ENCODE results near the gene PTMS. TPM values are rescaled to one million over a fixed set of nuclear protein-coding genes. Genes with fewer than 3 reads are reported as not detected.

PTMS gene
- total and polyA plus RNA-seq, 2 of the 13 experiments (the other 11 are each of a cell fraction or from before 2014, with no cell fraction given) = 40.5 to 82.4 TPM

DNA sequence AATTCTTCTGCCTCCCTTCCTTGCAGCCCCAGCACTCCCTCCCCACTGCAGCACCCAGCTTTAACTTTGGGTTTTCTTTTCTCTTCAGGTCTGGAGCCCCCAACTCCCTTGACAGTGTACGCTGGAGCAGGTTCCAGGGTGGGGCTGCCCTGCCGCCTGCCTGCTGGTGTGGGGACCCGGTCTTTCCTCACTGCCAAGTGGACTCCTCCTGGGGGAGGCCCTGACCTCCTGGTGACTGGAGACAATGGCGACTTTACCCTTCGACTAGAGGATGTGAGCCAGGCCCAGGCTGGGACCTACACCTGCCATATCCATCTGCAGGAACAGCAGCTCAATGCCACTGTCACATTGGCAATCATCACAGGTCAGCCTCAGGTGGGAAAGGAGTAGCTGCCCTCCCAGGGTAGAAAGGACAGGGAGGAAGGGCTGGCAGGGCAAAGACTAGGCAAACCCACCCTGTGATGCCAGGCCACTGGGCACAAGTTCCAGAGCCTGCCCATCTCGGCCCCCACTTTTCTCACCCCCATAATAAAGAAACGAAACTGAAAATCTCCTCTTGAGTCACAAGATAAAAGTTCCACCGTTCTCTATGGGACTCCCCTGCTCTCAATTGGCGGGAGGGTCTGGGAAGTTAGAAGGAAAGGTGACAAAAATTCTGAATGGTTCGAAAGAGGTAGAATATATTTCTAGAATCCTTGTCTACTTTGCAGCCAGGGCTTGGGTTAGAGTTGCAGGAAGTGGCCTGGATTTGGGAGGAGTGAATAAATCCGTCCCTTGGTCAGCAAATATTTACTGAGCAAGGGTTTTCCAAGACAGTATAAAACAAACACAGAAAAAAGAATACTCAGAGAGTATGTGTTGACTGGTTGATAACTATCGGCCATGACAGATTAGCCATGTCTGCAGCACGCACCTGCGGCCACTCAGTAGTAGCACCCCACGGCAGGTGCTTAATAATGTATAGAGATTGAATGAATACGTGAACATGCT lies 9.3 kb downstream of the PTMS start (continued):
- TF ChIP-seq ARID4A (CRISPR knock-in tag; IDR thresholded peaks at IDR 0.05; ENCODE audit: borderline replicate concordance) (peak; percentile 38; the same call in 1 of the 2 replicates), ETV5 (CRISPR knock-in tag; IDR thresholded peaks at IDR 0.05; ENCODE audit: borderline replicate concordance) (peak; percentile 92; the same call in 1 of the 2 replicates), ARNT (IDR thresholded peaks at IDR 0.05) (no peak), ZNF775 (CRISPR knock-in tag; IDR thresholded peaks at IDR 0.05; ENCODE audit: borderline replicate concordance) (no peak), ZNF800 (CRISPR knock-in tag; IDR thresholded peaks at IDR 0.05) (peak; percentile 62; the same call in 1 of the 2 replicates), PAF1 (CRISPR knock-in tag; IDR thresholded peaks at IDR 0.05) (no peak), NFIC (IDR thresholded peaks at IDR 0.05; ENCODE audit: low read length) (peak; percentile 74; the same call in 1 of the 2 replicates), HOXA5 (CRISPR knock-in tag; IDR thresholded peaks at IDR 0.05) (peak; percentile 53; the same call in 1 of the 2 replicates), FOXP1 (IDR thresholded peaks at IDR 0.05) (no peak), FOXP1 (CRISPR knock-in tag; IDR thresholded peaks at IDR 0.05) (peak; percentile 73), NCOA2 (CRISPR knock-in tag; IDR thresholded peaks at IDR 0.05) (peak; percentile 87), RCOR2 (CRISPR knock-in tag; IDR thresholded peaks at IDR 0.05) (peak; percentile 76), SP5 (CRISPR knock-in tag; IDR thresholded peaks at IDR 0.05; ENCODE audit: borderline replicate concordance, low read depth) (peak; percentile 98), TCF12 (IDR thresholded peaks at IDR 0.05) (no peak), TCF12 (CRISPR knock-in tag; IDR thresholded peaks at IDR 0.05) (peak; percentile 61; the same call in 1 of the 2 replicates), ZBTB44 (CRISPR knock-in tag; IDR thresholded peaks at IDR 0.05) (no peak), ZNF331 (CRISPR knock-in tag; IDR thresholded peaks at IDR 0.05) (peak; percentile 57; the same call in 1 of the 2 replicates), ZNF615 (CRISPR knock-in tag; IDR thresholded peaks at IDR 0.05; ENCODE audit: borderline replicate concordance) (no peak), ZNF205 (CRISPR knock-in tag; IDR thresholded peaks at IDR 0.05) (peak; percentile 75; the same call in 1 of the 2 replicates), SNAPC2 (CRISPR knock-in tag; IDR thresholded peaks at IDR 0.05) (no peak)
- TF ChIP-seq, protein P1, sequence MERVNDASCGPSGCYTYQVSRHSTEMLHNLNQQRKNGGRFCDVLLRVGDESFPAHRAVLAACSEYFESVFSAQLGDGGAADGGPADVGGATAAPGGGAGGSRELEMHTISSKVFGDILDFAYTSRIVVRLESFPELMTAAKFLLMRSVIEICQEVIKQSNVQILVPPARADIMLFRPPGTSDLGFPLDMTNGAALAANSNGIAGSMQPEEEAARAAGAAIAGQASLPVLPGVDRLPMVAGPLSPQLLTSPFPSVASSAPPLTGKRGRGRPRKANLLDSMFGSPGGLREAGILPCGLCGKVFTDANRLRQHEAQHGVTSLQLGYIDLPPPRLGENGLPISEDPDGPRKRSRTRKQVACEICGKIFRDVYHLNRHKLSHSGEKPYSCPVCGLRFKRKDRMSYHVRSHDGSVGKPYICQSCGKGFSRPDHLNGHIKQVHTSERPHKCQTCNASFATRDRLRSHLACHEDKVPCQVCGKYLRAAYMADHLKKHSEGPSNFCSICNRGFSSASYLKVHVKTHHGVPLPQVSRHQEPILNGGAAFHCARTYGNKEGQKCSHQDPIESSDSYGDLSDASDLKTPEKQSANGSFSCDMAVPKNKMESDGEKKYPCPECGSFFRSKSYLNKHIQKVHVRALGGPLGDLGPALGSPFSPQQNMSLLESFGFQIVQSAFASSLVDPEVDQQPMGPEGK (CRISPR knock-in tag; IDR thresholded peaks at IDR 0.05) = peak; percentile 35; the same call in 1 of the 2 replicates

Data from HepG2 (cell line).